ENCODE data around the gene TNFAIP8L2.

- TF ChIP-seq, protein P1, sequence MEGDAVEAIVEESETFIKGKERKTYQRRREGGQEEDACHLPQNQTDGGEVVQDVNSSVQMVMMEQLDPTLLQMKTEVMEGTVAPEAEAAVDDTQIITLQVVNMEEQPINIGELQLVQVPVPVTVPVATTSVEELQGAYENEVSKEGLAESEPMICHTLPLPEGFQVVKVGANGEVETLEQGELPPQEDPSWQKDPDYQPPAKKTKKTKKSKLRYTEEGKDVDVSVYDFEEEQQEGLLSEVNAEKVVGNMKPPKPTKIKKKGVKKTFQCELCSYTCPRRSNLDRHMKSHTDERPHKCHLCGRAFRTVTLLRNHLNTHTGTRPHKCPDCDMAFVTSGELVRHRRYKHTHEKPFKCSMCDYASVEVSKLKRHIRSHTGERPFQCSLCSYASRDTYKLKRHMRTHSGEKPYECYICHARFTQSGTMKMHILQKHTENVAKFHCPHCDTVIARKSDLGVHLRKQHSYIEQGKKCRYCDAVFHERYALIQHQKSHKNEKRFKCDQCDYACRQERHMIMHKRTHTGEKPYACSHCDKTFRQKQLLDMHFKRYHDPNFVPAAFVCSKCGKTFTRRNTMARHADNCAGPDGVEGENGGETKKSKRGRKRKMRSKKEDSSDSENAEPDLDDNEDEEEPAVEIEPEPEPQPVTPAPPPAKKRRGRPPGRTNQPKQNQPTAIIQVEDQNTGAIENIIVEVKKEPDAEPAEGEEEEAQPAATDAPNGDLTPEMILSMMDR (IDR thresholded peaks at IDR 0.05): no peak
- TF ChIP-seq, protein P2, sequence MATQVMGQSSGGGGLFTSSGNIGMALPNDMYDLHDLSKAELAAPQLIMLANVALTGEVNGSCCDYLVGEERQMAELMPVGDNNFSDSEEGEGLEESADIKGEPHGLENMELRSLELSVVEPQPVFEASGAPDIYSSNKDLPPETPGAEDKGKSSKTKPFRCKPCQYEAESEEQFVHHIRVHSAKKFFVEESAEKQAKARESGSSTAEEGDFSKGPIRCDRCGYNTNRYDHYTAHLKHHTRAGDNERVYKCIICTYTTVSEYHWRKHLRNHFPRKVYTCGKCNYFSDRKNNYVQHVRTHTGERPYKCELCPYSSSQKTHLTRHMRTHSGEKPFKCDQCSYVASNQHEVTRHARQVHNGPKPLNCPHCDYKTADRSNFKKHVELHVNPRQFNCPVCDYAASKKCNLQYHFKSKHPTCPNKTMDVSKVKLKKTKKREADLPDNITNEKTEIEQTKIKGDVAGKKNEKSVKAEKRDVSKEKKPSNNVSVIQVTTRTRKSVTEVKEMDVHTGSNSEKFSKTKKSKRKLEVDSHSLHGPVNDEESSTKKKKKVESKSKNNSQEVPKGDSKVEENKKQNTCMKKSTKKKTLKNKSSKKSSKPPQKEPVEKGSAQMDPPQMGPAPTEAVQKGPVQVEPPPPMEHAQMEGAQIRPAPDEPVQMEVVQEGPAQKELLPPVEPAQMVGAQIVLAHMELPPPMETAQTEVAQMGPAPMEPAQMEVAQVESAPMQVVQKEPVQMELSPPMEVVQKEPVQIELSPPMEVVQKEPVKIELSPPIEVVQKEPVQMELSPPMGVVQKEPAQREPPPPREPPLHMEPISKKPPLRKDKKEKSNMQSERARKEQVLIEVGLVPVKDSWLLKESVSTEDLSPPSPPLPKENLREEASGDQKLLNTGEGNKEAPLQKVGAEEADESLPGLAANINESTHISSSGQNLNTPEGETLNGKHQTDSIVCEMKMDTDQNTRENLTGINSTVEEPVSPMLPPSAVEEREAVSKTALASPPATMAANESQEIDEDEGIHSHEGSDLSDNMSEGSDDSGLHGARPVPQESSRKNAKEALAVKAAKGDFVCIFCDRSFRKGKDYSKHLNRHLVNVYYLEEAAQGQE (IDR thresholded peaks at IDR 0.05; ENCODE audit: insufficient read depth in 1 of 2, low read depth in 2 of 2, low read length in 1 of 2): no peak
Observed at GRCh38 chr1:151156515-151156819, at the start of gene TNFAIP8L2.
